ENCODE data around the gene ARID5B.
A peak's percentile ranks its signal among the peaks of the same experiment; 100 is the strongest.

ARID5B gene

GRCh38 chr10:62058896-62059216, 157.4 kb downstream of the ARID5B start:
- DNase-seq: no peak

GRCh38 chr10:62059217-62059920, 157.9 kb downstream of the ARID5B start:
- DNase-seq: no peak

- DNase-seq: no peak
These were observed 160.5 kb downstream of the ARID5B start for GRCh38 chr10:62062028-62062427.

DNA sequence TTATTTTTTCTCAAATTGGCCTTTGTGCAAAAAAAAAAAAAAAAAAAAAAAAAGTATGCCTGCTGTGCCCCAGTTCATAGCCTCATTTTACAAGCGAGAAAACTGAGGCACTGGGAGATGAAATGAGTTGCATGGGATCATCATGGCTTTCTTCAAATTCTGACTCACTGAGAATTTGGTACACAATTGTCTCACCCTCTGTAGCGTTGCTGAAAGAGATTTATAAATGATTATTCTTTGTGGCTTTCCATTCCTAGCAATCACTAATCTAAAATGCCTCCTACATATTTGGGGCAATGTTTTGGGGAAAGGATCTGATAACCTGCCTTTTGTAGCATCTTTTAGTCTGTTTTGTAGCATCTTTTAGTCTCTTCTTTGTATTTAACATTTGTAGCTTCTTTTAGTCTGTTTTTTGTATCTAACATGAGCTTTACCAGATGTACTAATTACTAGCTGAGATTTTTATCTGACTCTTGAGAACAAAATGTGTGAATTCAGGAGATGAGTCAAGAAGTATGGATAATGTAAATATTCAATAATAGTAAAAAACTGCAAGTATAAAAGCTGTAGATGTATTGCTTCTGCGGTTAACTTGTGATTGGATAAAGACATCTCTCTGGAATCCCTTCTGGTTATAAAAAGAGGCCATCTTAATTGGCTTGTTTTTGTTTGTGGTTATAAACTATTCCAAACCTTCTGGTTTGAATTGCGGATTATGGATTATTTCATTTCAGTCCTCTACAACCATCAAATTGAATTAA, 161.4 kb downstream of the ARID5B start:
- no peak for DNase-seq

GRCh38 chr10:62063795-62064472, 162.4 kb downstream of the ARID5B start:
- no peak for DNase-seq

DNA sequence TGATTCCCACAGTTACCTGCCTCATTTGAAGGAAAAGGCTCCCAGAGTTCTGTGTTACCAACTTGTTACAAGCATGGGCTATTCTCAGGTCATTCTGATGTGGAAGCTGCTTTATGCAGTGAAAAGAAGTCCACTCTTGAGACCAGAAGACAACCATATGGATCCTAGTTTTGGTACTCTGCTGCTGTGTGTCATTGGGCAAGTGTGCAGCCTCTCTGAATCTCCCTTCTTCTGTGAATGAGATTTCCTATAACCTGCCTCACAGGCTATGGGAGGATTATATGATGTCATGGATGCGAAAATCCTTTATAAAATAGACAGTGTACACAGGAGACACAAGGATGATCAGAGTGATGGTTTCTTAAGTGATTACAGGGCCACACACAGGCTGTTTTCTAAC, 166.1 kb downstream of the ARID5B start:
- DNase-seq: no peak

DNA sequence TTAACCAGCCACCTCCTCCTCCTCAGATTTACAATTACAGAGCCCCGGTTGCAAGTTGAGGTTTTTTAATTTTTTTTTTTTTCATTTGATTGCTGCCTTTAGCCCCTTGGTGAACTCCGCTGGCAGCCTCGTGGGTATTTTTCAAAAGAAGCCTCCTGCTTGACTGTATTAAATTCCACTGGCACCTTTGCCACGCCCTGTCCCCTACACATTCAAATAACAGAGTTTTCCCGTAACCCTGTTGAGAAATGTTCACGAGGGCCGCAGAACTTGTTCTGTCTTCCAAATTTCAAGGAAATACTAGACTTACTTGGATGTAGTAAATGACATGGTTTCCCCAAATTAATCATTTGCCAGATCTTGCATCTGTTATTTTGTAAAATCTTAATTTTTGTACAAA, 167.0 kb downstream of the ARID5B start:
- no peak for DNase-seq

DNA sequence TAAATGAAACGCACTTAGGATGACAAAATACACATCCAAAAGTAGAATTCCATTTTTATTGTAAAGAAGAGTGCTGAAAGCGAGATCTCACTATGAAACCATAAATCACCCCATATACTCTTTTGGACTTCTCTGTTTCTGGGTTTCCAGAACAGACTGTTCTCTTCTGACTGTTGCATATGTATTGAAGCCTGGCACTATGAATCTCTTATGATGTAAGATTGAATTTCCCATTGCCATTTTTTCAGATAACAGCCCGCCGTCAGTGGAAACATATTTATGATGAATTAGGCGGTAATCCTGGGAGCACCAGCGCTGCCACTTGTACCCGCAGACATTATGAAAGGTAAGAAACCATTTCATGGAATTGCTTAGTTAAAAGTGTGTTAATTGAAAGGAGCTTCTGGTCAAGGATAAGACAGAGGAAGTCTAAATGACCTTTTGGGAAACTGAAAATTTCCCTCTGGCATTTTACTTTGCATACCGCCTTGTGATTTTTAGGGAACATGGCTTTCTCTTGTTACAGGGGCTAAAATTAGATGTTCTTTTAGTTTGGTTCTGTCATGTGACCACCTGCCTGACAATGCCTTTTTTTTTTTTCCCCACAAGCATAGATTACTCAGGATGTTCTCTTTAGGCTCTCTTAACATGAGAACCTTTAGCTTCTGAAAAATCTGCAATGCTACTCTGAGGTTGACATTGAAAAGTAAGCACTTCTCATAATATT, 168.1 kb downstream of the ARID5B start:
- no peak for DNase-seq

DNA sequence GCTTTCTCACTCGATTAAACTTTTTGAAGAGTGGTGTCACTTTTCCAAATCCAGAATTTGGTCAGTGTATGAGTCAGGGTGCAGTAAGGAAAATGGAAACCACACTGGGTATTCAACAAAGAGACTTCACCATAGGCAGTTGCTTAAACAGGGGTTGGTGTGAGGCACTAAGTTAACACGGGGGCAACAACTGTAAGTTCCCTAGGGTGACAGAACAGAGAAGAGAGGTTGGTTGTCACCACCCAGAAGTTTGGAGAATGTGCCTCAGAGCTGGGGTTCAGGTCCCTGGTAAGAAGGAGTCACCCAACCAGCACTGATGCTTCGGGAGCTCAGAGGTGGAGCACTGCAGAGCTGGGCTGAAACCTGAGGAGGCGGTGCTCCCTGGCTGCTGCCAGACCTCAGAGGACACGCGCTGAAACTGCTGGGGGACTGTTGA, 170.4 kb downstream of the ARID5B start:
- DNase-seq: peak; percentile 62

DNA sequence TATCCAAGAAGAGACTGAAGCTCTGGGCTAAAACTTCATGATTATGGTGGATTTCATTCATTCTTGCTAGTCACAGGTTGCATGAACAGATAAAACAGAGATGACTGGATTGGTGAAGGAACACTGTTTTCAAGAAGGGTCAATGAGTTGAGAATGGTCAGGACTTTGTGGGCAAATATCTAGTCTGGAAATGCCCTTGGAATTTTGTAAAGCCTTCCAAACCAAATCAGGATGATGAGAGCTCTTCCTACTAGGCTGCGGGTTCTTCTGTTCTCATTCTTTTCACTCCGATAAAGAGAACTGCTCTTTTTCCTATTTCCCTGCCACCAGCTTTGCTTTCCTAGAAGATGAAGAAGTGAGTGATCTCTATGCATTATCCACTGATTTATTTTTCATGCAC, 171.4 kb downstream of the ARID5B start:
- DNase-seq: no peak

DNA sequence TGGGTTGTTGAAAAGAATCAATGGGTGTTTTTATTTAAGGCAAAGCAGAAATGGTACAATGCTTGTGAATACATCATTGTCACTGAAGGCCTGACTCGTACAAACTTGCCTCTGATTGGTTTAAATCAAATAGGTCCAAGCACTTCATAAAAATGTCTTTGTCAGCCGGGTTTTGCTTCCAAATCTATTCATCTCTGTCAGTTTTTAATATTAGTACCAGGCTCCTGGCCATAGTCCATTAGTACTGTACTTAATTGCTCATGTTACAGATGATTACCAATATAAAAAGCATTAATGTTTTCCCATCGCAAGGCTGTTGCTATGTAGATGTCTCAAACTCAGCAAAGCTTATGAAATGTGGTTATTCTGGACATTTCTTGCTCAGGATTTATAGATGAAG, 171.9 kb downstream of the ARID5B start:
- DNase-seq: no peak

- no peak for DNase-seq
These were observed 173.9 kb downstream of the ARID5B start for GRCh38 chr10:62075414-62075813.

- no peak for DNase-seq
These were observed 174.4 kb downstream of the ARID5B start for GRCh38 chr10:62075912-62076311.

DNA sequence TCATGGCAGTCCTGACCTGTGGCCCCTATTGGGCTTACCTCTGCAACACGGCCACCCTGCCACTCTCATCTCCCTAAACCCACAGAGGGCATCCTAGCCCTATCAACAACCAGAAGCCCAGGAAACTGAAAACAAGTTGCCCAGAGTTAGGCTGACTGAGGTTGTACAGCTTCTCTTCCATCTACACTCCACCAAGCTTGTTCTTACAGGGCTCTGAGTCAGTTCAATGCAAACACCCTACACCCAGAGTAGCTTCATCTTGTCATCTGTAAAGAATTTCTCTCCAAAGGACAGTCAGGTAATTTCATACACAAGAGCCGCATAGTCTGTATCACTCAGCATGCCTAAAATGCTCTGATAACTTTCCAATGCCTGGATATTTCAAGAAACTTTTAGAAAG, 175.4 kb downstream of the ARID5B start:
- DNase-seq: no peak

- no peak for DNase-seq
These were observed 176.0 kb downstream of the ARID5B start for GRCh38 chr10:62077330-62078015.

- DNase-seq: no peak
These were observed 178.5 kb downstream of the ARID5B start for GRCh38 chr10:62079885-62080559.

- DNase-seq: no peak
These were observed 179.4 kb downstream of the ARID5B start for GRCh38 chr10:62080905-62081304.

- DNase-seq: no peak
These were observed 180.1 kb downstream of the ARID5B start for GRCh38 chr10:62081341-62082270.

GRCh38 chr10:62082271-62082656, 180.8 kb downstream of the ARID5B start:
- DNase-seq: no peak

GRCh38 chr10:62082729-62083411, 181.4 kb downstream of the ARID5B start:
- peak; percentile 50 for DNase-seq
